Osteoblast (primary cell): ENCODE data around the gene PCDHA11. TPM values are rescaled to one million over a fixed set of nuclear protein-coding genes. Genes with fewer than 3 reads are reported as not detected.

ENCODE experiments used
- DNase-seq: peaks from one replicate; pipeline ENCODE4 v3.0.0; 2011; ENCODE audit warnings: low spot score, mixed read lengths; ENCODE audit not compliant: insufficient read length; ENCODE audit errors: missing footprints
- H2AFZ ChIP-seq: 2 replicates; pipeline ENCODE4 v1.6.0; 2011; ENCODE audit warnings: mild to moderate bottlenecking, low read length
- H3K27ac ChIP-seq: 2 replicates; pipeline ENCODE4 v1.5.1; 2011; ENCODE audit warnings: mild to moderate bottlenecking, low read depth, low read length, moderate library complexity
- H3K27me3 ChIP-seq: 2 replicates; pipeline ENCODE4 v1.6.0; 2012; ENCODE audit warnings: mild to moderate bottlenecking, control low read depth, inconsistent platforms, low read length, moderate library complexity; ENCODE audit not compliant: insufficient read depth
- H3K36me3 ChIP-seq: 2 replicates; pipeline ENCODE4 v1.5.1; 2011; ENCODE audit warnings: mild to moderate bottlenecking, low read length, control low read depth, moderate library complexity; ENCODE audit not compliant: insufficient read depth
- H3K4me1 ChIP-seq: 2 replicates; pipeline ENCODE4 v1.5.1; 2011; ENCODE audit warnings: mild to moderate bottlenecking, low read length, control low read depth, moderate library complexity; ENCODE audit not compliant: insufficient read depth
- H3K4me2 ChIP-seq: 2 replicates; pipeline ENCODE4 v1.6.0; 2011; ENCODE audit warnings: mild to moderate bottlenecking, low read length; ENCODE audit not compliant: insufficient read depth
- H3K4me3 ChIP-seq: fragments of 200-600 bp; sonication (generic); 3 replicates; pipeline ENCODE4 v1.5.1; 2012; ENCODE audit warnings: mild to moderate bottlenecking, low read length, inconsistent platforms; ENCODE audit not compliant: insufficient read depth
- H3K79me2 ChIP-seq: 2 replicates; pipeline ENCODE4 v1.6.0; 2012; ENCODE audit warnings: mild to moderate bottlenecking, low read length, control low read depth, inconsistent platforms; ENCODE audit not compliant: insufficient read depth
- H3K9me3 ChIP-seq: 2 replicates; pipeline ENCODE4 v1.5.1; 2011; ENCODE audit warnings: low read depth, low read length, control low read depth
- H4K20me1 ChIP-seq: 2 replicates; pipeline ENCODE4 v1.6.0; 2012; ENCODE audit warnings: mild to moderate bottlenecking, low read length, control low read depth; ENCODE audit not compliant: insufficient read depth
- CTCF ChIP-seq: IDR thresholded peaks from 2 replicates; pipeline ENCODE4 v1.5.1; 2011; ENCODE audit warnings: mild to moderate bottlenecking, low read depth, low read length, moderate library complexity; ENCODE audit errors: extremely low read depth
- total RNA-seq: library from RNA; depleted of rRNA; stranded (reverse); fragments of >200 nt; gene quantifications from 2 replicates; pipeline ENCODE4 v1.2.3, GENCODE V29; 2012

Gene PCDHA11
- total RNA-seq, 1 donor = 0.36 TPM

GRCh38 chr5:140916325-140916724 is 47.6 kb downstream of the PCDHA11 start:
- TF ChIP-seq CTCF = no peak
- no peaks in the 10 kb centered on the region for H3K27me3 ChIP-seq
- H2AFZ ChIP-seq = no peak overlapping the region
- H3K36me3 ChIP-seq = no peaks in the 10 kb centered on the region
- DNase-seq = no peak
- H3K4me2 ChIP-seq = no peak overlapping the region
- H3K4me3 ChIP-seq = no peak overlapping the region
- no peaks in the 10 kb centered on the region for H3K4me1 ChIP-seq
- no peaks in the 10 kb centered on the region for H3K79me2 ChIP-seq
- no peak overlapping the region for H3K27ac ChIP-seq
- H4K20me1 ChIP-seq = no peaks in the 10 kb centered on the region
- H3K9me3 ChIP-seq = no peaks in the 10 kb centered on the region

Other genes starting within 250 kb of the PCDHA11 start
- 1.8 and 4.0 TPM in 2 replicates for gene CD14, start 235.8 kb upstream of the PCDHA11 start, total RNA-seq
- gene TMCO6, start 229.5 kb upstream of the PCDHA11 start, total RNA-seq = 8.3 and 8.5 TPM in 2 replicates
- 29.7 and 30.6 TPM in 2 replicates for gene NDUFA2, start 221.3 kb upstream of the PCDHA11 start, total RNA-seq
- 70.1 and 84.3 TPM in 2 replicates for gene IK, start 221.1 kb upstream of the PCDHA11 start, total RNA-seq
- gene WDR55, start 204.1 kb upstream of the PCDHA11 start, total RNA-seq = 30.8 and 32.1 TPM in 2 replicates
- 0.59 TPM in 1 of 2 replicates, not detected in the other for gene DND1, start 195.4 kb upstream of the PCDHA11 start, total RNA-seq
- gene HARS1, start 177.6 kb upstream of the PCDHA11 start, total RNA-seq = 41.3 and 41.6 TPM in 2 replicates
- gene HARS2, start 177.5 kb upstream of the PCDHA11 start, total RNA-seq = 28.6 and 31.5 TPM in 2 replicates
- 31.8 and 33.9 TPM in 2 replicates for gene ZMAT2, start 168.5 kb upstream of the PCDHA11 start, total RNA-seq
- not detected in 2 replicates for gene PCDHA1, start 82.8 kb upstream of the PCDHA11 start, total RNA-seq
- gene PCDHA2, start 74.1 kb upstream of the PCDHA11 start, total RNA-seq = under 0.01 and 0.29 TPM in 2 replicates
- gene PCDHA3, start 67.9 kb upstream of the PCDHA11 start, total RNA-seq = 0.36 and 0.59 TPM in 2 replicates
- gene PCDHA4, start 61.9 kb upstream of the PCDHA11 start, total RNA-seq = 0.72 and 0.88 TPM in 2 replicates
- under 0.01 and 0.29 TPM in 2 replicates for gene PCDHA5, start 47.3 kb upstream of the PCDHA11 start, total RNA-seq
- gene PCDHA6, start 41.0 kb upstream of the PCDHA11 start, total RNA-seq = 0.88 and 1.1 TPM in 2 replicates
- 0.59 and 0.72 TPM in 2 replicates for gene PCDHA7, start 34.7 kb upstream of the PCDHA11 start, total RNA-seq
- 0.29 and 0.36 TPM in 2 replicates for gene PCDHA8, start 27.8 kb upstream of the PCDHA11 start, total RNA-seq
- gene PCDHA9, start 20.6 kb upstream of the PCDHA11 start, total RNA-seq = 0.29 and 0.36 TPM in 2 replicates
- 0.36 and 0.59 TPM in 2 replicates for gene PCDHA10, start 13.1 kb upstream of the PCDHA11 start, total RNA-seq
- under 0.01 and 0.36 TPM in 2 replicates for gene PCDHA12, start 6.4 kb downstream of the PCDHA11 start, total RNA-seq
- under 0.01 TPM in 2 replicates for gene PCDHA13, start 13.2 kb downstream of the PCDHA11 start, total RNA-seq
- 0.29 and 0.36 TPM in 2 replicates for gene PCDHAC1, start 57.3 kb downstream of the PCDHA11 start, total RNA-seq
- 0.36 and 0.59 TPM in 2 replicates for gene PCDHAC2, start 97.5 kb downstream of the PCDHA11 start, total RNA-seq
- gene PCDHB1, start 182.4 kb downstream of the PCDHA11 start, total RNA-seq = not detected in 2 replicates
- 1.2 and 1.4 TPM in 2 replicates for gene PCDHB2, start 225.7 kb downstream of the PCDHA11 start, total RNA-seq
- 0.36 and 0.88 TPM in 2 replicates for gene PCDHB3, start 231.5 kb downstream of the PCDHA11 start, total RNA-seq